HFFc6 (cell line): ENCODE data around the gene JMJD7. TPM values are rescaled to one million over a fixed set of nuclear protein-coding genes. Genes with fewer than 3 reads are reported as not detected.

Experiments
- DNase-seq: peaks from one replicate; pipeline ENCODE4 v3.0.0-alpha.2; 2018
- H3K27ac Mint-ChIP-seq: 2 replicates; pipeline ENCODE4 v1.8.0; 2020; ENCODE audit warnings: mild to moderate bottlenecking, mixed read lengths
- H3K27me3 Mint-ChIP-seq: 2 replicates; pipeline ENCODE4 v1.8.0; 2021; ENCODE audit warnings: mild to moderate bottlenecking, moderate library complexity, mixed read lengths; ENCODE audit not compliant: insufficient read depth
- H3K36me3 Mint-ChIP-seq: 2 replicates; pipeline ENCODE4 v1.8.0; 2021; ENCODE audit warnings: low read depth, mixed read lengths
- H3K4me1 Mint-ChIP-seq: 2 replicates; pipeline ENCODE4 v1.8.0; 2020; ENCODE audit warnings: low read depth, mixed read lengths
- H3K4me3 Mint-ChIP-seq: 2 replicates; pipeline ENCODE4 v1.8.0; 2020; ENCODE audit warnings: mild to moderate bottlenecking, moderate library complexity, mixed read lengths
- H3K9me3 Mint-ChIP-seq: 2 replicates; pipeline ENCODE4 v1.8.0; 2020; ENCODE audit warnings: mild to moderate bottlenecking, mixed read lengths
- total RNA-seq, 6 experiments: library from RNA; stranded (reverse); fragmentation: NEBNext Ultra II Directional; extraction: Animal tissue kit (Norgen Biotek cat#: 25700); gene quantifications; 2 replicates in 1 of 6; 3 replicates in 5 of 6; pipeline ENCODE4 v1.2.3, GENCODE V29; 2021
- TF ChIP-seq, protein P1 (sequence below): fragments of 200-600 bp; sonication (generic); IDR thresholded peaks from 2 replicates; pipeline ENCODE4 v1.5.0; 2021; ENCODE audit warnings: antibody characterized with exemption, mild to moderate bottlenecking

JMJD7 gene
- total RNA-seq, 6 experiments from 2014 or later: 4.9 to 11.0 (median 8.2) TPM

DNA sequence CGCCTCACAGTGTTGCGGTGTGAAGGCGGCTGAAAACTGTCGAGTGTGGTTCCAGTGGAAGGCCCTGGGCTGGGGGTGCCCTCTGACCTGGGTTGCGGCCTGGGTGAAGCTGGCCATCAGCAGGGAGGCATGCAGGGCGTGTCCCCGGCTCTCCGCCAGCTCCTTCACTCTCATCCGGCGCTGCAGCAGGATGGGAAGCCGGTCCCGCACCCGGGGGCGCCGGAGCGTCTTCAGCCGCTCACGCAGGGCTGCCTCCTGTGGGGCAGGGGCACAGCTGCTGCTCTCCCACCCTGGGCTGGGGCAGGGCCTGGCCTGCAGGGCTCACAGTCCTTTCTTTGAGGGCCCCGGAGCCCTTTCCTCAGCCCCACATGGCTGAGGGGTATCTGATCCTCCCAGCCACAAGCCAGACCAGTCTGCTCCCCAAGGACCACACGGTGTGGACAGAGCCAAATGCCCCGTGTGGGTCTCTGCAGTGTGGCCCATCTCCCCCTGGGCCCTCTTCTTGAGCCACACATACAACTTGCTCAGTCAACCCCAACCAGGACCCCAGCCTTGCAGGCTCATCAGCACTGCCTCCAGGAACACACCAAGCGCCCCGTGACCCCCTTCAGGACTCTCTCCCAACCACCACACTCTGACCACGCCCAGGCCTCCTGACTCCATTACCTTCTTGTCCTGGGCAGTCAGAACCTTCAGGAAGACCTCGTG is 39.1 kb downstream of the JMJD7 start:
- Mint-ChIP-seq H3K4me3 (no peak overlapping the region), H3K9me3 (no peaks in the 10 kb centered on the region), H3K27me3 (peaks cover 9% of the 10 kb centered on the region), H3K4me1 (peaks cover 12% of the 10 kb centered on the region), H3K36me3 (no peaks in the 10 kb centered on the region), H3K27ac (no peak overlapping the region)
- no peak for DNase-seq
- TF ChIP-seq, protein P1, sequence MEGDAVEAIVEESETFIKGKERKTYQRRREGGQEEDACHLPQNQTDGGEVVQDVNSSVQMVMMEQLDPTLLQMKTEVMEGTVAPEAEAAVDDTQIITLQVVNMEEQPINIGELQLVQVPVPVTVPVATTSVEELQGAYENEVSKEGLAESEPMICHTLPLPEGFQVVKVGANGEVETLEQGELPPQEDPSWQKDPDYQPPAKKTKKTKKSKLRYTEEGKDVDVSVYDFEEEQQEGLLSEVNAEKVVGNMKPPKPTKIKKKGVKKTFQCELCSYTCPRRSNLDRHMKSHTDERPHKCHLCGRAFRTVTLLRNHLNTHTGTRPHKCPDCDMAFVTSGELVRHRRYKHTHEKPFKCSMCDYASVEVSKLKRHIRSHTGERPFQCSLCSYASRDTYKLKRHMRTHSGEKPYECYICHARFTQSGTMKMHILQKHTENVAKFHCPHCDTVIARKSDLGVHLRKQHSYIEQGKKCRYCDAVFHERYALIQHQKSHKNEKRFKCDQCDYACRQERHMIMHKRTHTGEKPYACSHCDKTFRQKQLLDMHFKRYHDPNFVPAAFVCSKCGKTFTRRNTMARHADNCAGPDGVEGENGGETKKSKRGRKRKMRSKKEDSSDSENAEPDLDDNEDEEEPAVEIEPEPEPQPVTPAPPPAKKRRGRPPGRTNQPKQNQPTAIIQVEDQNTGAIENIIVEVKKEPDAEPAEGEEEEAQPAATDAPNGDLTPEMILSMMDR: no peak

- no peak overlapping the region for H3K4me3 Mint-ChIP-seq
Measured at GRCh38 chr15:41868321-41868720, 40.4 kb downstream of the JMJD7 start.

DNA sequence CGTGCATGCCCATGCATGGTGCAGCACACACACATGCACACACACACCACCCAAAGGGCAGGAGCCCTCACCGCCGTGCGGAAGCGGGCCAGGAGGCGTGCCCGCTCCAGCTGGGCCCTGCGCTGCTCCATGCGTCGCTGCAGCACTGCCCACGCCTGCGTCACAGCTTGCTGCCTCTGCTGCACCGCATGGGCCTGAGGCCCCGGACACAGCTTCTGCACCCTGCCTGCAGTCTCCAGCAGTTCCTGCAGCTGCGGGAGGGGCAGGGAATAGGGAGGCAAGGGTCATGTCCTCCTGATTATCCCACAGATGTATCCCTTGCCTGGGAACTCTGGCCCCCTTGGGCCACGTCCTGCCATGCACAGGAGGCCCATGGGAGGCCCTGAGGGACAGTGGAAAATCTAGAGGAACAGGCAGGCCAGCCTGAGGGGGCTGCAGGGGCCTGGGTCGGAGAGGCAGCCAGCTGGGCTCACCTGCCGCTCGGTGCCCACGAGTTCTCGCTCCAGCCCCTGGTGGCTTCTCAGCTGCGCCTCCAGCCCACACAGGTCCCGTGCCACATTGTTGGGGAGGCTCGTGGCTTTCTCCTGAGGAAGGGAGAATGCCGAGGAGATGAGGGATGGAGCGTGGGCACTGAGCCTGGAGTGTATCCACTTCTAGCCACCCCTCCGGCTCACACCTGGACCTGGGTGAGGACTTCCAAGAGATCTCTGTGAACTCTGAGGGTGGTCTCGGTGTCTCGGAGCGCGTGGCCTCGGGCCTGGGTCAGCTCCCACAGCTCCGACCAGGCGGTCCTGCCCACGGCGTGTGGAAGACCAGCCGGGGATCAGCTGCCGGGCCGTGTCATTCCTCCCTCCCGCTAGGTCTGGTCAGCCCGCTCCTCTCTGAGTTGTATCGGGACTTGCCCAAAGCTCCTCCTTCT is 42.1 kb downstream of the JMJD7 start:
- Mint-ChIP-seq H3K27me3 (peaks cover 13% of the 10 kb centered on the region), H3K36me3 (no peaks in the 10 kb centered on the region), H3K27ac (peak overlapping the region; percentile 91), H3K4me1 (peaks cover 12% of the 10 kb centered on the region), H3K4me3 (no peak overlapping the region; the same call in 1 of the 2 replicates), H3K9me3 (no peaks in the 10 kb centered on the region)
- TF ChIP-seq, protein P1: no peak
- no peak for DNase-seq

More at GRCh38 chr15:41868321-41868720, 40.4 kb downstream of the JMJD7 start:
- peaks cover 12% of the 10 kb centered on the region for H3K4me1 Mint-ChIP-seq
- peaks cover 12% of the 10 kb centered on the region for H3K27me3 Mint-ChIP-seq
- DNase-seq: no peak
- H3K36me3 Mint-ChIP-seq: no peaks in the 10 kb centered on the region
- H3K27ac Mint-ChIP-seq: no peak overlapping the region
- H3K9me3 Mint-ChIP-seq: no peaks in the 10 kb centered on the region
- TF ChIP-seq, protein P1: no peak

- H3K4me3 Mint-ChIP-seq: no peak overlapping the region; the same call in 1 of the 2 replicates
Measured at GRCh38 chr15:41870689-41871081, 42.8 kb downstream of the JMJD7 start.

GRCh38 chr15:41871175-41871905 is 43.4 kb downstream of the JMJD7 start:
- Mint-ChIP-seq H3K27ac (peak overlapping the region; percentile 91), H3K36me3 (no peaks in the 10 kb centered on the region), H3K4me1 (peaks cover 12% of the 10 kb centered on the region), H3K4me3 (no peak overlapping the region), H3K9me3 (no peaks in the 10 kb centered on the region), H3K27me3 (peaks cover 11% of the 10 kb centered on the region)
- TF ChIP-seq, protein P1: no peak
- no peak for DNase-seq

More at GRCh38 chr15:41870689-41871081, 42.8 kb downstream of the JMJD7 start:
- H3K27ac Mint-ChIP-seq: peak overlapping the region; percentile 91
- H3K36me3 Mint-ChIP-seq: no peaks in the 10 kb centered on the region
- TF ChIP-seq, protein P1: no peak
- H3K27me3 Mint-ChIP-seq: peaks cover 11% of the 10 kb centered on the region
- H3K4me1 Mint-ChIP-seq: peaks cover 12% of the 10 kb centered on the region
- DNase-seq: peak; percentile 87
- no peaks in the 10 kb centered on the region for H3K9me3 Mint-ChIP-seq
